Measurements from ENCODE around the gene GRIN2B.

- TF ChIP-seq, protein P1, sequence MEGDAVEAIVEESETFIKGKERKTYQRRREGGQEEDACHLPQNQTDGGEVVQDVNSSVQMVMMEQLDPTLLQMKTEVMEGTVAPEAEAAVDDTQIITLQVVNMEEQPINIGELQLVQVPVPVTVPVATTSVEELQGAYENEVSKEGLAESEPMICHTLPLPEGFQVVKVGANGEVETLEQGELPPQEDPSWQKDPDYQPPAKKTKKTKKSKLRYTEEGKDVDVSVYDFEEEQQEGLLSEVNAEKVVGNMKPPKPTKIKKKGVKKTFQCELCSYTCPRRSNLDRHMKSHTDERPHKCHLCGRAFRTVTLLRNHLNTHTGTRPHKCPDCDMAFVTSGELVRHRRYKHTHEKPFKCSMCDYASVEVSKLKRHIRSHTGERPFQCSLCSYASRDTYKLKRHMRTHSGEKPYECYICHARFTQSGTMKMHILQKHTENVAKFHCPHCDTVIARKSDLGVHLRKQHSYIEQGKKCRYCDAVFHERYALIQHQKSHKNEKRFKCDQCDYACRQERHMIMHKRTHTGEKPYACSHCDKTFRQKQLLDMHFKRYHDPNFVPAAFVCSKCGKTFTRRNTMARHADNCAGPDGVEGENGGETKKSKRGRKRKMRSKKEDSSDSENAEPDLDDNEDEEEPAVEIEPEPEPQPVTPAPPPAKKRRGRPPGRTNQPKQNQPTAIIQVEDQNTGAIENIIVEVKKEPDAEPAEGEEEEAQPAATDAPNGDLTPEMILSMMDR (IDR thresholded peaks at IDR 0.05), result no peak
- TF ChIP-seq POLR2A (IDR thresholded peaks at IDR 0.05) (no peak), POLR2AphosphoS5 (IDR thresholded peaks at IDR 0.05; ENCODE audit: insufficient read depth in 1 of 2, low read depth in 1 of 2) (no peak)
These were observed 1.5 kb downstream of the GRIN2B start for GRCh38 chr12:13979772-13980378.
